HUDEP-2 (cell line): ENCODE results near the gene FOXK1.
A peak's percentile ranks its signal among the peaks of the same experiment; 100 is the strongest.
"Not testable (repeated sequence)": the region's sequence is repeated elsewhere in the genome, so short reads cannot be mapped to it uniquely, and the experiment has no call there.

Experiments
- DNase-seq, 76 experiments: peaks; one replicate each; lab custom pipeline; 2025; ENCODE audit not compliant: unreplicated experiment in 76 of 76; lab: John Stamatoyannopoulos, UW

Gene FOXK1

DNA sequence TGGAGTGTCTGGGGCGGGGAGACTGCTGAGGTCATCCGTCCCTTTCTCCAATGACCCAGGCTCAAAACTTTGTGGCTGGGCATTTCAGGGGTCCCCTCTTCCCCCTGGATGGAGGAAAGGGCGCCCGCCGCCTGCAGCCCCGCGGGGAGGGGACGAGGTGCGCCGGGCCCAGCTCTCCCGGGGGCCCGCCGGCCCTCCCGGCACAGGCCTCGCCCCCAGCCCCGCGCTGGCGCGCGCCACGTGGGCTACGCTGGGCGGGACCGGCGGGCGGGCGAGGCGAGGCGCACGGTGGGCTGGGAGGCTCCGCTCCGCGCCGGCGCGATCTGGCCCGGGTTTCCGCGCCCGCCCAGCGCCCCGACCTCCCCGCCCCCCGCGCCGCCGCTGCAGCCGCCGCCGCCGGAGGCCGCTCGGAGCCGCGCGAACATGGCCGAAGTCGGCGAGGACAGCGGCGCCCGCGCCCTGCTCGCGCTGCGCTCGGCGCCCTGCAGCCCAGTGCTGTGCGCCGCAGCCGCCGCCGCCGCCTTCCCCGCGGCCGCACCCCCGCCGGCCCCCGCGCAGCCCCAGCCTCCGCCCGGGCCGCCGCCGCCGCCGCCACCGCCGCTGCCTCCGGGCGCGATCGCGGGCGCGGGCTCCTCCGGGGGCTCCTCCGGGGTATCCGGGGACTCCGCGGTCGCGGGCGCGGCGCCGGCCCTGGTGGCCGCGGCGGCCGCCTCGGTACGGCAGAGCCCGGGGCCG, at the start of gene FOXK1:
Gene FOXK1, plus strand, starts transcription at position 410 of the 735 bp plus-strand sequence. Its CDS starts 14 bp downstream, at position 424.
- peak in 59 of 76 experiments; percentile 6 to 86 (median 53) for DNase-seq

DNA sequence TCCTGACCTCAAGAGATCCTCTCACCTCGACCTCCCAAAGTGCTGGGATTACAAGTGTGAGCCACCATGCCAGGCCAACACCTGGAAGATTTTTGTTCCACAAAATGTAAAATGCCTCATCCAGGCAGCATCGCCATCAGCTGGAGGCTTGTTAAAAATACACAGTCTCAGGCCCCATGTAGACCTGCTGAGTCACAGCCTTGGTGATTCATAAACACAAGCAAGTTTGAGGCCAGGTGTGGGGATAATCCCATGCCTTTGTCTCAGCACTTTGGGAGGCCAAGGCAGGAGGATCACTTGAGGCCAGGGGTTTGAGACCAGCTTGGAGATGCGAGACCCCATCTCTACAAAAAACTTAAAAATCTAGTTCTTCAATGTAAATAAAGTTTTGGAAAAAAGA, 49.1 kb upstream of the FOXK1 start:
- peak in 31 of 76 experiments; percentile 5 to 57 (median 24) for DNase-seq

GRCh38 chr7:4634166-4634565, 47.9 kb upstream of the FOXK1 start:
- no peak for DNase-seq

DNA sequence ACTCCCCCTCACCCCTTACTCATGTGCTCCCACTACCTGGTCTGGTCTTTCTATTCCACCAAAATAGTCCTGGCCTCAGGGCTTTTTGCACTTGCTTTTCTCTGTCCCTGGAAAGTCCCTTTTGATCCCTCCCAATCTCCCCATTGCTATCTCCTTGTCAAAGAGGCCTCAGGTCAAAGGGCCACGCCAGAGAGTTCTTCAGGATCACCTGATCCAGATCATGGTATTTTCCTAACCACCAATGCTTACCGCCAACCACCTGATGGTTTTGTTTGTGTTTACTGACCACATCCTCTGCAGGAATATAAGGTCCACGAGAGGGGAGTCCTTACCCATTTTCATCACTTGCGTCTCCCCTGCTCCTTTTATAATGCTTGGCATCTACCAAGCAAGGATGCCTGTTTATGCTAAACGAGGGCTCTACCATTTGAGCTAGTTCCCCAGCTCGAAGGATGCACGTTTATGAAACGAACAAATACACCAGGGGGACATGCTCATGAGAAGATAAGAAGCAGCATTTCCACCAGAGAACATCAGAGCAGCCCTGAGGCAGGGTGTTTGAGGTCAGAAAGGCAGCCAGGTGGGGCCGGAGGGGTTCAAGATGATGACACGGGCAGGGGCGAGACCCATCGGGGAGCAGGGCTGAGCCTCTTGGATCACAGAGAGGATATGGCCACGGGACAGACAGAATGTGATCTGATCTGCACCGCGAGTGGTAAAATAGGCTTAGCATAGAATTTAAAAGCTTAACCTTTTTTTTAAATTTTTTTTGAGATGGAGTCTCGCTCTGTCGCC, 43.1 kb upstream of the FOXK1 start:
- DNase-seq: no peak

GRCh38 chr7:4641091-4641666, 40.9 kb upstream of the FOXK1 start:
- DNase-seq: peak in 4 of 76 experiments; percentile 29 to 57 (median 36)

DNA sequence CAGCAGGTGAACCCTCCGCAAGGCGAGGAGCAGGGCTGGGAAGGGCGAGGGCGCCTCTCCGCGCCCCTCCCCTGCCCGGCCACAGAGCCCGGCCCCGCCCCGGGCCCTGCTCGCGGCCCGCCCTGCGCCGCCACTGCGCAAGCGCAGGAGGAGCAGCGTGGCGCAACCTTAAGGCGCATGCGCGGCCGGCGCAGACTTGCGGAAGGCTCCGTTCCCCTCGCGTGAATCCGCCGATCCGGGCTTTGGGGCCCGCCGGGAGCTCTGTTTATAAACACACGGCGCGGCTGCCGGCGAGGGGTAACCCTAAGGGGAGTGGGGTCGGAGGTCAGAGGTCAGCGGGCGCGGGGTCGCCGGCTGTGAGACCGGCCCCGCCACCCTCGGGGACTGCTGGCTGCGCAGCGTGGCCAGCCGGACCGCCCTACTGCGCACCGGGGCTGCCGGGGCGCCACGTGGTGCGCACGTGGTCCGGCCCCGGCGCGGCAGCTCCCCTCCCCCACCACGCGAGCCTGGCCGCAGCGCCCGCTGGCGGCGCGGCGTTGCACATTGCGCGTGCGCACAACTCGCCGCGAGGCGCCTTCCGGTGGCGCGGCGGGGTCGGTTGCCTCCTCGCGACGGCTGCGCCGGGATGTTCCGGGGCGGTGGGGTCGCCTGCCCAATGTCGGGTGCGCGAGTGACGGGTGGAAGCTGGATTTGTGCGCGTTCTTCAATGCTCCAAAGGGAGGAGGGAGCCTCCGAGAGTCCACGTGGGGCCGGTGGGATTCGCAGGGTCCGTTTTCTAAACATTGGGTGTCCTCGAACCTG, 40.2 kb upstream of the FOXK1 start:
- DNase-seq: peak; percentile 17 to 97 (median 89)

DNA sequence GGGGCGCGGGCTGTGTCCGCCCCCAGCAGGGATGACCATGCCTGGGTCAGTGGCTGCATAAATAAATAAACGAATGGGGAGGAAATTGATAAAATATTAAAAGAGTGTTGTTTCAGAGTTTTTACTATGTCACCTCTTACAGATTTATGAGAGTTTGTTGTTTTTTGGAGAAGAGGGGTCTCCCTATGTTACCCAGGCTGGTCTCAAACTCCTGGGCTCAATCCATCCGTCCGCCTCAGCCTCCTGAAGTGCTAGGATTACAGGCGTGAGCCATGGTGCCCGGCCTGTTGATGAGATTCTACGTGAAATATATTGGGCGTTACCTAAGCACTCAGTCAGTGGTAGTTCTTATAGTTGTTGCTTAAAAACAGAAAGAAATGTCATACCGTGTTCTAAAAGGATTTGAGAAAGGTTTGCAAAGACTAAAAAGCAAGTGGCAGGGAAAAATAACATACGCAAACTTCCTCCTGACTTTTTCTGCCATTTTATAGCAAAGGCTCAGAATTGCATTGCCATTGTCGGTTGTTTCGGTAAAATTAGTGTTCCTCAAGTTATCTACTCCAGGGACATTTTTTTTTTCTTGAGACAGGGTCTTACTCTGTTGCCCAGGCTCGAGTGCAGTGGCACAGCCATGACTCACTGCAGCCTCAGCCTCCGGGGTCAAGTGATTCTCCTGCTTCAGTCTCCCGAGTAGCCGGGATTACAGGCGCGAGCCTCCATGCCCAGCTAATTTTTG, 39.5 kb upstream of the FOXK1 start:
- peak in 12 of 76 experiments; percentile 6 to 45 (median 20) for DNase-seq

GRCh38 chr7:4643204-4643471, 39.0 kb upstream of the FOXK1 start:
- not testable (repeated sequence) for DNase-seq

DNA sequence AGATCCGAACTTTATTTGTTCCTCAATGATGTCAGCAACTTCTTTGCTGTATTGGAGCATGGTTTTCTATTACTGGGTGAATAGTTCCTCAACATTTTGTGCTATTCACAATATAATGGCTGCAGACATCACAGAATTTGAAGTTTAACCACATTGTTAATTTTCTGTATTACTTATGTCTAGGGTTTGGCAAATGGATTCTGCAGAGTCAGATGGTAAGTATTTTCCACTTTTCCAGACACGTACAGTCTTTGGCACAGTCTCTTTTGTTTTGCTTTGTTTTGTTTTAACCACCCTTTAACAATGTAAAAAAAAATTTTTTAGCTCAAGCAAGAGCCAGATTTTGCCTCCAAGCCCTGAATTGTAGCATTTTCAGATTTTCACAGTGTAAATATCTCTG, 36.8 kb upstream of the FOXK1 start:
- DNase-seq: no peak

DNA sequence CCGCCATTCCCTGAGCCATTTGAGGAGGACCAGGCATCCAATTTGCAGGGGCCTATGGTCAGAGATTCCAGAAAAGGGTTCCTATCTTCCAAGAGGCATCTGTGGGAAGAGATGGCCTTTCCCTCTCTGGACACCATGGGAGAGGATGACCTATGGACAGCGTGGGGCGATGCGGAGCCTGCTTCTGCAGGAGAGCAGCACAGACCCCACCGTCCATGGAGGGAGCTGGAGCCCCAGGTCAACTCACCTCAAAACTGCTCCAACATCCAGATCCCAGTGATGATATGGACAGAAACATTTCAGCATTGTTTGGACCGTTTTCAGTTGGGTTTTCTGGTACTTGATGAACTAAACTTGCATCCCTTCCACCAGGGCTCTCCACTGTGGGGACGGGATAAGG, 34.0 kb upstream of the FOXK1 start:
- no peak for DNase-seq

- no peak for DNase-seq
These were observed 31.6 kb upstream of the FOXK1 start for GRCh38 chr7:4650433-4651047.

DNA sequence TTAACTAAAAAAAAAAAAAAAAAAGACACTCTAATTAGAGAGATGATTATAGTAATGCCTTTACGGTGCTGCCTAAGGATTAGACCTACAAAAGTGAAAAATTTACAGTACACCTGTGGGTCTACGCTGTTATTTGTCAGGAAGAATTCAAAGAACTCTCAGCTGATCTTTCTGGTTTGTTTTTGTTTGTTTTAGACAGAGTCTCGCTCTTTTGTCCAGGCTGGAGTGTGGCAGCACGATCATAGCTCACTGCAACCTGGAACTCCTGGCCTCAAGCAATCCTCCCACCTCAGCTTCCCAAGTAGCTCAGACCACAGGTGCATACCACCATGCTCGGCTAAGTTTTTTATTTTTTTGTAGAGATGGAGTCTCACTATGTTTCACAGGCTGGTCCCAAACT, 28.3 kb upstream of the FOXK1 start:
- DNase-seq: no peak

DNA sequence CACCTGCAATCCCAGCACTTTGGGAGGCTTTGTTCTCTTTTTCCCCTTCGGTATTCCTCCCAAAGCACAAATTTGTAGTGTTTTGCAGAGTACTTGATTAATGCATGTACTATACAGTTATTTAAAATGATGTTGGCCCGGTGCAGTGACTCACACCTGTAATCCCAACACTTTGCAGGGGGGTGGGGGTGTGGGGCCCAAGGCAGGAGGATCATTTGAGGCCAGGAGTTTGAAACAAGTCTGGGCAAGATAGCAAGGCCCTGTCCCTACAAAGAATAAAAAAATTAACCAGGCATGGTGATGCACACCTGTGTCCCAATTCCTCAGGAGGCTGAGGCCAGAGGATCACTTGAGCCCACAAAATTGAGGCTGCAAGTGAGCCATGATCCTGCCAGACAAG, 26.8 kb upstream of the FOXK1 start:
- no peak for DNase-seq

DNA sequence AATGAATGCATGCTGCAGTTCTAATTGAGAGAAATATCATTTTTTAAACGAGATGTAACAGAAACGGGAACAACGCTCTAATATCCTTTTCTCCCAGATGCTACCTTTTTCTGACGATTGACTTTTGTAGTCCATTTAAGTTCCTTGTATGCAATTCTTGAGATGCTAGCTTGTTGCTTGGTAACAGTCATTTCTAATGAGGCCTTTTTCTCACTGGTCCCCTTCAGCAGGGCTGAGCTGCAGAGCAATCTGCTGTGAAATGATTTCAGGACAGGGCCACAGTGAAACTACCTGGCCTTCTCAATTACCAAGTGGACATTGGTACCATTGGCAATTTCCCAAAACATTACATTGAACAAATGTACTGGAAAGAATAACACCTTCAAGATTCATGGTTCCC, 26.2 kb upstream of the FOXK1 start:
- DNase-seq: no peak

DNA sequence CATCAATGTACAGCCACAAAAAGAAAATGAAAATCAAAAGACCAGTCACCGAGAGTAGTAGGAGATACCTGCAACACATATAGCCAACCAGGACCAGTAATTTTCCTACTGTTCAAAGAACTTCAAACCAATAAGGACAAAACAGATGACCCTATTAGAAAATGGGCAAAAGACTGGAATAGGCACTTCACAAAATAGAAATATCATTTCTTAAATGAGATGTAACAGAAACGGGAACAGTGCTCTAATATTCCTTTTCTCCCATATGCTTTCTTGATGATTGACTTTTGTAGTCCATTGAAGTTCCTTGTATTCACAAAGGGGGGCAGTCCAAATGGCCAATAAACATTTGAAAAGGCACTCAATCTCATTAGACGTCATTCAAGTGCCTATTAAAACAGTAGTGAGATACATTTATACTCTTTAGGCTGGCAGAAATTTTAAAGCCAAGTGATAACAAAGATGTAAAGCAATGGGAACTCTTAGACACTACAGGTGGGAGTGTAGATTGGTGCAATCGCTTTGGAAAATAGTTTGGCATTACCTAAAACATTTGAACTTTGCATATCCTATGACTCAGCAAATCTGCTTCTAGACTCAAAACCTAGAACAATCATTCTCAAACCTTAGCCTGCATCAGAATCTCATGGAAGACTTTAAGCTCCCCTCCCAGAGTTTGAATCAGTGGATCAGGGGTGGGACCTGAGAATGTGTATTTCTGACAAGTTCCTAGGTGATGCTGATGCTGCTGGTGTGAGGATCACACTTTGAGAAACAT, 24.3 kb upstream of the FOXK1 start:
- no peak for DNase-seq

DNA sequence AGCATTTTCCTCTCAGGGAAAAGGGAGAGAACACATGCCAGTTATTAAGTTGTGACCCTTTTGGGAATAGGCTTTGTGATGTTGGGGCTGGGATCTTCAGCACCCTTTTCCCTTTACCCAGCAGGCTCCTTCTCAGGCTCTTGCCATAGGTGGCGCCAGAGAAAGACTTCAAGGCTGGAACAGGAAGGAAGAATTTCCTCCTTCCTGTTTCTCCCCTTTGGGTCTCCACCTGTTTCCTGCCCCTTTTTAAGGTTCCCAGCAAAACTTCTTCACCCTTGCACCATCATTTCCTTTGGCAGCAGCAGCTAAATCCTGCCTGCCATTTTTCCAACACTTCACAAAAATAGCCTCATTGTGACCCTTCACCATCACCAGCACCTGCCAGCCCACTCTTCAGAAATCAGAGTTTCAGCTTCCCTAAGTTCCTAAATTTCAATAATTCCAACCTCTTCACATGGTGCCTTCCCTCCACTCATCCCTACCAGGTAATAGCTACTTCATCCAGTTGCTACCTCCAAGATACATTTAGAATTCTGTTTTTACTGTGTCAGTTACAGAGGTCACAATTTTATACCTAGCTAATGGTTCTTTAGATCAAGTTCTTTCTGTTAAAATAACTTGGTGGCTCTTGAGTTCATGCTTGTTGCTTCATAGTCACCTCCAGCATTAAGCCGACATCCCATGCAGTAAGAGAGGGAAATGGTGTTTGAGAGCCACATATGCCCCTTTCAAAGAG, 22.4 kb upstream of the FOXK1 start:
- peak in 12 of 76 experiments; percentile 1 to 30 (median 13) for DNase-seq

- DNase-seq: no peak
These were observed 20.2 kb upstream of the FOXK1 start for GRCh38 chr7:4661871-4662270.

DNA sequence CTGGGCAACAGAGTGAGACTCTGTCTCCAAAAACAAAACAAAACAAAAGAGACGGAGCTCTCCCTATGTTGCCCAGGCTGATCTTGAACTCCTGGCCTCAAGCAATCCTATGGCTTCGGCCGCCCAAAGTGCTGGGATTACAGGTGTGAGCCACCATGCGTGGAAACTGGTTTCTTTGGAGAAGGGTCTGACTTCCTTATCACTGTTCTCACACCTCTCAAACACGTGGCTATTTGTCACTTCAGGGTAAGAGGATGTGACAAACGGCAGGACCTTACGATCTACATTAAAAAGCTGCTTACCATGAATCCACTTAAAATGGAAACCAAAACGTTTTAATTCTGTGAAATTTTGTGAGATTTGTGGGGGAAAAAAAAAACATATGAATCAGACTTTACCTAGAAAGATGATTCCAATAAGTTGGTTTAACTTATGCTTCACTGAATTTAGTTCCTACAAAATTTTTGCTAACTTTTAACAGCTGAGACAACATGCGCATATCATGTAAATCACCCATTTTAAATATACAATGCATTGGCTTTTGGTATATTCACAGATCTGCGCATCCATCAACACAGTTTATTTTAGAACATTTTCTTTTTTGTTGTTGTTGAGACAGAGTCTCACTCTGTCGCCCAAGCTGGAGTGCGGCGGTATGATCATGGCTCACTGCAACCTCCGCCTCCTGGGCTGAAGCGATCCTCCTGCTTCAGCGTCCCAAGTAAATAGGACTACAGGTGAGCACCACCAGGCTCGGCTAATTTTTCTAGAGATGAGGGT, 18.7 kb upstream of the FOXK1 start:
- DNase-seq: no peak
